NCI-H1417 treated with DMSO at 0.1 percent for 48 hours (cell line): ENCODE data around the gene EGFLAM.

ENCODE experiments used
- DNase-seq: peaks from one replicate; lab custom pipeline; 2025; lab: John Stamatoyannopoulos, UW

EGFLAM gene

DNA sequence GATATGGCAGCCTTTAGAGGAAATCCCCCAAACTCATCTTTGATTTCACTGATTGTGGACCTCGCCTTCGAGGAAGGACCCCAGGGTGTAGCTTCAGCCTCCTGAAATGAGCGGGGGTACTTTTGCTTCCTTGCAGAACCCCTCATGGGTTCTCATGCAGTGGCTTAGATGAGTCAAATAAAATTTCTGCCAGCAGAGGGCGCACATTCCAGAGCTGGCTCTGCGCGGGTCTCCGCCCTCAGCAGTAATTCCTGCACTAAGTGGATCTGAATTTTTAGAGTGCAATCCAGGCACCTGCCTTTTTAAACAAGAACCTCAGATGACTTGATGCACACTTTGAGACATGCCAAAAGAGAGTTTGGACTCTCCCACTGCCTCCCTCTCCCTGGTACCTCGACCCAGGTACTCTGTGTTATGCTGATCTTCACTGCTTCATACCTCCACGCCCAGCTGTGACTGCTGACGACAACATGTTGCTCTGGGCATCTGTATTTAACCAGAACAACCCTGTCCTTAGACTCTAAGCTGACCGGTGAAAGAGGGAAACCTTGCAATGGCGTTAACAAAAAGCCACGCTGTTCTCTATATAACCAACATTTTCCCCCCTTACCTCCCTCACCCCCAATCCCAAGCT is 7.3 kb downstream of the EGFLAM start:
- no peak for DNase-seq

DNA sequence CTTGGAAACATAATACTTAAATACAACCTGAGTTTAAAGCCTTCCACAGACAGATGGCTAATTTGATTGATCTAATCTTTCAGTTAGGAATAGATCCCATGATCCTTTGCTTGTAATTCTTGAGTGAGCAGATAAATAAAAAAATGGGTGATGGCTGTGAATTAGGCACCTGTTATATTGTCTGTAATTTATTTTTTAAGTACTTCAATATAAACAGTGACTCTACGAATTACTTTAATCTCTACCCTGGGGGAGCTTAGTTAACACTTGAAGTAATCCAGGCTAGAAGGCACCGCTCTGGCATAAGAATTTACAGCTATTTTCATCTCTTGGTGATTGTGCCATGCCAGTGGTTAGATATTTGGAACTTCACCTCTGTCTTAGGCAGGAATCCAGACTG is 9.0 kb downstream of the EGFLAM start:
- DNase-seq: no peak

DNA sequence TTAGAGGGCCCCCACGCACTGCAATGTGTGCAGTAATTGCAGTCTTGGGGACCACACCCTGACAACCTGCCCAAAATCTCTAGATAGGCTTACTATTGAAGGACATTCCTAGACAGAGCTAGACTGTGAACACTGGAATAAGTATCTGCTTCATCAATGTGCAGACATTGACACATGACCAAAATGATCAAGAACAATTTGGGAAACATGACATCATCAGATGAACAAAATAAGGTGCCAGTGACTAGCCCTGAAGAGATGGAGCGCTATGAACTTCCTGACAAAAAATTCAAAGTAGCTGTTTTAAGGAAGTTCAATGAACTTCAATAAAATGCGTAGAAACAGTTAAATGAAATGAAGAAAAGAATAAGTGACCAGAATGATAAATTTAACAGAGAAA is 15.3 kb downstream of the EGFLAM start:
- no peak for DNase-seq

DNA sequence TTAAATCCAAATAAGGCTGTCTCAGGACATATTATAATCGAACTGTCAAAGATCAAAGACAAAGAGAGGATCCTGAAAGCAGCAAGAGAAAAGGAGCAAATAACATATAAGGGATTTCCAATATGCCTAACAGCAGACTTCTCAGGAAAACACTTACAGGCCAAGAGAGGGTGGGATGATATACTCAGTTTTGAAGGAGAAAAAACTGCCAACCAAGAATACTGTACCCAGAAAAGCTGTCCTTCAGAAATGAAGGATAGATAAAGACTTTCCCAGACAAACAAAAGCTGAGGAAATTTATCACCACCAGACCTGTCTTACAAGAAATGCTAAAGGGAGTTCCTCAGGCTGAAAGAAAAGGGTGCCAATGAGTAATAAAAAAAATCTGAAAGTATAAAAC is 16.0 kb downstream of the EGFLAM start:
- DNase-seq: no peak

- no peak for DNase-seq
These were observed 26.0 kb downstream of the EGFLAM start for GRCh38 chr5:38284384-38284783.

DNA sequence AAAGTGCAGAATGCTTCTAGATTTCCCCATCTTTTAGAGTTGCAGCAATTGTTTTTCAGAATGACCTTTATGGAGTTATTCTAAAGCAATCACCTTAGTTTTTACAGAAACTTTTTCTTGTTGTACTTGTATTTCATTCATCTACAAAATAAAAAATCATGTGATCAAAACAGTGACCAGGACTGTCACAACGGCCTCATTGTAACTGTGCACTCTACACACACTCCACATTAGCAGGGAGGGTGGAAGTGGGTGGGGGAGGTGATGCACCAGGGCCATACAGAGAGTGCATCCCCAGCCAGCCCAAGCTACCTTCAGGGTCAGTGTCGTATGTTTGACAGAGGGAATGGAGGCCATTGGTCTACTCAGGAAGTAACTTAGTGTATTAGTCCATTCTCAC is 26.9 kb downstream of the EGFLAM start:
- DNase-seq: no peak

GRCh38 chr5:38286002-38286401 is 27.6 kb downstream of the EGFLAM start:
- no peak for DNase-seq

DNA sequence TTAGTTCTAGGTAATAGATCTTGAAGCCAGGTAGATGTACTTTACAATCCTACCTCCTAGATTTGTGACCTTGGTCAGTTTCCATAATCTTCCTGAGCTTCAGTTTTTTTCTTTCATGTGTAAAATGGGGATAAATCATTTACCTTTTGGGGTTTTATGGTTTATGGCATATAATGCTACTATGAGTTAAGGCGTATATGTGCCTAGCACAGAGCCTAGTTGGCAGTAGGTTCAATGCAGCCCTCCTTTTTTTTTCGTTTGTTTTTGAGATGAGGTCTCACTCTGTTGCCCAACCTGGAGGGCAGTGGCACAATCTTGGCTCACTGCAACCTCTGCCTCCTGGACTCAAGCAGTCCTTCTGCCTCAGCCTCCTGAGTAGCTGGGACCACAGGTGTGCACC is 28.8 kb downstream of the EGFLAM start:
- no peak for DNase-seq

- no peak for DNase-seq
These were observed 31.1 kb downstream of the EGFLAM start for GRCh38 chr5:38289457-38289856.

DNA sequence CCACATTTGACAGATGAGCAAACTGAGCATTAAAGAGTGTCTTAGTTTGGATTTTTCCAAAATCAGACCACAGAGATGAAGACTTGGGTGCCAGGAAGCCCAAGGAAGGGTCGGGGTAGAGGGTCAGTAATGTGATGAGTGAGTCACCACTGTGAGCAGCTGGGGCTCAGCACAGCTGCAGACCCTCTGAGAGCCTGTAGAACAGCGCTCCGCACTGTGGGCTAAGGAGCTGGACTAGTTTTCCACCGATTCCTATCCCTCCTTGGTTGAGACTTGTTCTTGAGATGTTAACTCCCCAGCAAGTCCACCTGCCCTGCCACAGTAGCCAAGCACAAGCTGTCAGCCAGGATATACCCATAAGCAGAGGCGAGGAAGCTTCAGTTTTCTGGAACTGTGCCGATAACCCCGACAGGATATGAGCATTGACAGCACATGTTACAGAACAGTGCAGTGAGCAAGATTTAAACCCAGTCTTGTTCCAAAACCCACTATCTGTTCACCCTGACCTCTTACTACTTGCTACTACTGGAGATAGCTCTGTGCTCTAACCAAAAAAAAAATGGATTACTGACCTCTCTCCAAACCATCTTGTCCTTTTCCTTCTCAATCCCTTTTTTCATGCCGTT is 31.8 kb downstream of the EGFLAM start:
- DNase-seq: no peak

DNA sequence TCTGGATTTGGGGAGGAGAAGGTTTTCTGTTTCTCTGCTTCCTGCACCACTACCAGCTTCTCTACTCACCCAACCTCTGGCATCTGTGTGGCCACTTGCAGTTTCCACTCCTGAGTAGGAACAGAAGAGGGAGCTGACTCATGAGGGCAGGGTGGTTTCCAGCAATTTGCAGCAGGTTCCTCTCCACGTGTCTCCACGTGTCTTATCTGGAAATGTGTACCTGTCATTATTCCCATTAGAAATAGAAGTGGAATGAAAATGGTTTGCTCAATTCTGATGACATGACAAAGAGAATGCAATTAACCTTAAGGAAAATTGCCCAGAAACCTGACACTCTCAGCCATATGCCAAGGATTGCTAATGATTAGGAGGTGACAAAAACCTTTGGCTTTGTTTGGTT is 33.0 kb downstream of the EGFLAM start:
- no peak for DNase-seq

- no peak for DNase-seq
These were observed 33.9 kb downstream of the EGFLAM start for GRCh38 chr5:38292228-38292627.

GRCh38 chr5:38295751-38296150 is 37.4 kb downstream of the EGFLAM start:
- no peak for DNase-seq

- DNase-seq: no peak
These were observed 39.7 kb downstream of the EGFLAM start for GRCh38 chr5:38297830-38298608.

GRCh38 chr5:38299585-38299984 is 41.2 kb downstream of the EGFLAM start:
- DNase-seq: no peak

- DNase-seq: no peak
These were observed 46.8 kb downstream of the EGFLAM start for GRCh38 chr5:38305148-38305547.

- DNase-seq: no peak
These were observed 49.5 kb downstream of the EGFLAM start for GRCh38 chr5:38307845-38308244.

DNA sequence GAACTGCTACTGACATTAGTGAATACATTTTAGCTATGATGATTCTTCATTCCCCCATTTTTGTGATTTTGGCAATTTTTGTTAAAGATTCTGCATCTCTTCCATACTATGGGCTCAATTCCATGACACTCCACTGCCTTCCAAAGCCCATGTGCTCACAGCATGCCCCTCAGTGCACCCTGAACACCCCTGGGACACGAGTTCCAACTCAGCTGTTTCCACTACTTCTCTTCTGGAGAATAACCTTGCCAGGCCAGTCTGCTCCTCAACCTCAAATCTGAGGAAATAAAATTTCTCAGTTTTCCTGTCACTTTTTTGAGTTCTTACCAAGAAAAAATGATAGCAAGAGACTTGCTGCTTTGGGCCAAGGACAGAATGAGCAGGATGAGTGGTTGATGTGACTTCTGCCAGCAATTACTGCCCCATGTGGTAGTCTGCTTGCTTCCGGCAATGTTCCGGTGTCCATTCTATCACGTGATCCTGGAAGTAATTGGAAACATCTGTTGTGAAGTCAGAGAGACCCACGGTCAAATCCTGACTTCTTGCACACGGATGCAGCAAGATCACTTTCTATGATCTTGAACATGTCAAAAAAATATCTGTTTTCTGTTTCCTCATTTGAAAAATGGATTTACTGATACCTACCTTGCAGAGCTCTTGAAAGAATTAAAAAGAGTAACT is 58.3 kb downstream of the EGFLAM start:
- no peak for DNase-seq

DNA sequence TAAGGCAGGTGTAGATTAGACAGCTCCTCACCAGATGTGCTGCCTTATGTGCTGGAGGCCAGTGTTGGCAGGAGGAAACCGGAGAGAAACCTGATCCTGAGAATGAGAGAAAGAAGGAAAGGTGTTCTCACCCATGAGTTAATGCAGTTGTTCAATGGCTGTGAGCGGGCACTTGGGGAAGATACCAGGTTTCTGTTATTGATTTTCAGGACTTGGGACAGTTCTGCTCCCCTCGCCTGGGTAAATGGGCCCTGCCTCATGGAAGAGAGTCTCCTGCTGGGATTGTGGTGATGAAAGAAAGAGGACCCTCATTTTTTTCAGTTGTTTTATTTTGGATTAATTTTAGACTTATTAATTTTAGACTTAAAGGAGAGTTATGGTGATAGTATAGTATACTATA is 59.5 kb downstream of the EGFLAM start:
- no peak for DNase-seq

- DNase-seq: no peak
These were observed 61.1 kb downstream of the EGFLAM start for GRCh38 chr5:38319491-38319890.

GRCh38 chr5:38321978-38322377 is 63.6 kb downstream of the EGFLAM start:
- no peak for DNase-seq

GRCh38 chr5:38323645-38324295 is 65.4 kb downstream of the EGFLAM start:
- no peak for DNase-seq
